GM12878 (cell line): ENCODE data around the gene VCL. TPM values are rescaled to one million over a fixed set of nuclear protein-coding genes. Genes with fewer than 3 reads are reported as not detected.

Experiments used
- BHLHE40 ChIP-seq, 2 experiments: fragments of 450-650 bp in 1 of 2; IDR thresholded peaks; 2 replicates each; pipeline ENCODE4 v1.6.1; 2011 to 2017; ENCODE audit warnings: low read depth in 2 of 2, borderline replicate concordance in 1 of 2, improper control_type of control experiment in 1 of 2, low read length in 1 of 2, mild to moderate bottlenecking in 1 of 2
- EGR1 ChIP-seq, 2 experiments: IDR thresholded peaks; 1 replicate in 1 of 2; 2 replicates in 1 of 2; pipeline ENCODE4 v1.6.1; 2011 to 2012; ENCODE audit warnings: low read depth in 2 of 2, low read length in 2 of 2, borderline replicate concordance in 1 of 2, mild to moderate bottlenecking in 1 of 2, moderate library complexity in 1 of 2
- HDGF ChIP-seq: fragments of 450-650 bp; IDR thresholded peaks from 2 replicates; pipeline ENCODE4 v1.6.1; 2016; ENCODE audit warnings: antibody characterized with exemption
- JUNB ChIP-seq: IDR thresholded peaks from 2 replicates; pipeline ENCODE4 v1.6.1; 2016; ENCODE audit warnings: antibody characterized with exemption, mild to moderate bottlenecking
- KLF5 ChIP-seq: fragments of 450-650 bp; IDR thresholded peaks from 2 replicates; pipeline ENCODE4 v1.6.1; 2014; ENCODE audit warnings: mild to moderate bottlenecking; ENCODE audit not compliant: partially characterized antibody
- MTA2 ChIP-seq: fragments of 450-650 bp; IDR thresholded peaks from 2 replicates; pipeline ENCODE4 v1.6.1; 2016; ENCODE audit warnings: low read depth, mild to moderate bottlenecking, moderate library complexity
- NFXL1 ChIP-seq: fragments of 450-650 bp; IDR thresholded peaks from 2 replicates; pipeline ENCODE4 v1.6.1; 2017; ENCODE audit warnings: antibody characterized with exemption, mild to moderate bottlenecking, borderline replicate concordance
- NFYB ChIP-seq: IDR thresholded peaks from 2 replicates; pipeline ENCODE4 v1.6.1; 2011; ENCODE audit warnings: low read depth, mild to moderate bottlenecking, low read length, improper control_type of control experiment, moderate library complexity; ENCODE audit not compliant: insufficient read depth
- NR2C2 ChIP-seq: IDR thresholded peaks from 2 replicates; pipeline ENCODE4 v1.6.1; 2011; ENCODE audit warnings: borderline replicate concordance, low read depth; ENCODE audit not compliant: control insufficient read depth, insufficient read length
- POLR2A ChIP-seq: IDR thresholded peaks from 2 replicates; pipeline ENCODE4 v1.6.1; 2011; ENCODE audit warnings: low read depth, mild to moderate bottlenecking, low read length
- POU2F2 ChIP-seq: IDR thresholded peaks from 3 replicates; pipeline ENCODE4 v1.6.1; 2011; ENCODE audit warnings: low read depth, mild to moderate bottlenecking, low read length, borderline replicate concordance
- RELA ChIP-seq: fragments of 450-650 bp; IDR thresholded peaks from 2 replicates; pipeline ENCODE4 v1.8.0; 2014; ENCODE audit warnings: borderline replicate concordance; ENCODE audit not compliant: partially characterized antibody
- REST ChIP-seq: IDR thresholded peaks from 2 replicates; pipeline ENCODE4 v1.6.1; 2012; ENCODE audit warnings: mild to moderate bottlenecking, low read depth, low read length
- SMARCA5 ChIP-seq: fragments of 450-650 bp; IDR thresholded peaks from 2 replicates; pipeline ENCODE4 v1.6.1; 2017; ENCODE audit warnings: mild to moderate bottlenecking
- SPI1 ChIP-seq: IDR thresholded peaks from 2 replicates; pipeline ENCODE4 v1.6.1; 2011; ENCODE audit warnings: low read depth, mild to moderate bottlenecking, low read length, moderate library complexity, borderline replicate concordance; ENCODE audit not compliant: insufficient read depth
- SREBF1 ChIP-seq: IDR thresholded peaks from 2 replicates; pipeline ENCODE4 v1.6.1; 2012; ENCODE audit warnings: mild to moderate bottlenecking, low read length
- STAT3 ChIP-seq: IDR thresholded peaks from 2 replicates; pipeline ENCODE4 v1.6.1; 2011; ENCODE audit warnings: low read depth, low read length, improper control_type of control experiment
- TAF1 ChIP-seq: IDR thresholded peaks from 2 replicates; pipeline ENCODE4 v1.6.1; 2011; ENCODE audit warnings: mild to moderate bottlenecking, low read depth, low read length, borderline replicate concordance
- ZNF207 ChIP-seq: fragments of 450-650 bp; IDR thresholded peaks from 2 replicates; pipeline ENCODE4 v1.6.1; 2014; ENCODE audit warnings: antibody characterized with exemption, mild to moderate bottlenecking, borderline replicate concordance
- ZNF274 ChIP-seq: IDR thresholded peaks from one replicate; pipeline ENCODE4 v1.8.0; 2011; ENCODE audit not compliant: insufficient read length, insufficient read depth
- ZSCAN29 ChIP-seq: fragments of 450-650 bp; IDR thresholded peaks from 2 replicates; pipeline ENCODE4 v1.6.1; 2017; ENCODE audit warnings: mild to moderate bottlenecking, moderate library complexity
- polyA plus RNA-seq, 11 experiments: library from polyadenylated mRNA; depleted of rRNA in 4 of 11; unstranded in 6 of 11; stranded (reverse) in 5 of 11; fragments of >200 nt; fragmentation: Nextera tagmentation in 4 of 11; fragmentation: Illumina TruSeq in 1 of 11; extraction: Ambion mirVana in 4 of 11; extraction: Trizol in 1 of 11; gene quantifications; 1 replicate in 1 of 11; 2 replicates in 10 of 11; pipeline versions ENCODE4 v1.2.1 to v1.2.3, GENCODE V29; 2011 to 2016; ENCODE audit warnings: inconsistent platforms in 2 of 11, missing spikeins in 2 of 11, low read depth in 1 of 11
- total RNA-seq, 4 experiments: library from RNA; depleted of rRNA in 3 of 4; stranded (reverse); fragments of >200 nt in 3 of 4; fragmentation: Illumina TruSeq in 1 of 4; extraction: Trizol in 1 of 4; gene quantifications; 2 replicates each; pipeline versions ENCODE4 v1.2.1 to v1.2.3, GENCODE V29; 2013 to 2021
- TF ChIP-seq, protein P1 (sequence below): fragments of 450-650 bp; IDR thresholded peaks from 2 replicates; pipeline ENCODE4 v1.6.1; 2017; ENCODE audit warnings: mild to moderate bottlenecking, moderate library complexity
- TF ChIP-seq, protein P2 (sequence below): IDR thresholded peaks from 2 replicates; pipeline ENCODE4 v1.6.1; 2011; ENCODE audit warnings: low read depth, low read length, improper control_type of control experiment, borderline replicate concordance

VCL gene
- total and polyA plus RNA-seq, 10 of the 15 experiments (the other 5 are each of a cell fraction or from before 2014, with no cell fraction given) = 6.7 to 54.6 (median 24.3) TPM

GRCh38 chr10:74008212-74008731 lies 10.4 kb downstream of the VCL start (continued):
- TF ChIP-seq, protein P1, sequence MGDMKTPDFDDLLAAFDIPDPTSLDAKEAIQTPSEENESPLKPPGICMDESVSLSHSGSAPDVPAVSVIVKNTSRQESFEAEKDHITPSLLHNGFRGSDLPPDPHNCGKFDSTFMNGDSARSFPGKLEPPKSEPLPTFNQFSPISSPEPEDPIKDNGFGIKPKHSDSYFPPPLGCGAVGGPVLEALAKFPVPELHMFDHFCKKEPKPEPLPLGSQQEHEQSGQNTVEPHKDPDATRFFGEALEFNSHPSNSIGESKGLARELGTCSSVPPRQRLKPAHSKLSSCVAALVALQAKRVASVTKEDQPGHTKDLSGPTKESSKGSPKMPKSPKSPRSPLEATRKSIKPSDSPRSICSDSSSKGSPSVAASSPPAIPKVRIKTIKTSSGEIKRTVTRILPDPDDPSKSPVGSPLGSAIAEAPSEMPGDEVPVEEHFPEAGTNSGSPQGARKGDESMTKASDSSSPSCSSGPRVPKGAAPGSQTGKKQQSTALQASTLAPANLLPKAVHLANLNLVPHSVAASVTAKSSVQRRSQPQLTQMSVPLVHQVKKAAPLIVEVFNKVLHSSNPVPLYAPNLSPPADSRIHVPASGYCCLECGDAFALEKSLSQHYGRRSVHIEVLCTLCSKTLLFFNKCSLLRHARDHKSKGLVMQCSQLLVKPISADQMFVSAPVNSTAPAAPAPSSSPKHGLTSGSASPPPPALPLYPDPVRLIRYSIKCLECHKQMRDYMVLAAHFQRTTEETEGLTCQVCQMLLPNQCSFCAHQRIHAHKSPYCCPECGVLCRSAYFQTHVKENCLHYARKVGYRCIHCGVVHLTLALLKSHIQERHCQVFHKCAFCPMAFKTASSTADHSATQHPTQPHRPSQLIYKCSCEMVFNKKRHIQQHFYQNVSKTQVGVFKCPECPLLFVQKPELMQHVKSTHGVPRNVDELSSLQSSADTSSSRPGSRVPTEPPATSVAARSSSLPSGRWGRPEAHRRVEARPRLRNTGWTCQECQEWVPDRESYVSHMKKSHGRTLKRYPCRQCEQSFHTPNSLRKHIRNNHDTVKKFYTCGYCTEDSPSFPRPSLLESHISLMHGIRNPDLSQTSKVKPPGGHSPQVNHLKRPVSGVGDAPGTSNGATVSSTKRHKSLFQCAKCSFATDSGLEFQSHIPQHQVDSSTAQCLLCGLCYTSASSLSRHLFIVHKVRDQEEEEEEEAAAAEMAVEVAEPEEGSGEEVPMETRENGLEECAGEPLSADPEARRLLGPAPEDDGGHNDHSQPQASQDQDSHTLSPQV = no peak
- no peak for TF ChIP-seq ZNF274
- TF ChIP-seq, protein P2, sequence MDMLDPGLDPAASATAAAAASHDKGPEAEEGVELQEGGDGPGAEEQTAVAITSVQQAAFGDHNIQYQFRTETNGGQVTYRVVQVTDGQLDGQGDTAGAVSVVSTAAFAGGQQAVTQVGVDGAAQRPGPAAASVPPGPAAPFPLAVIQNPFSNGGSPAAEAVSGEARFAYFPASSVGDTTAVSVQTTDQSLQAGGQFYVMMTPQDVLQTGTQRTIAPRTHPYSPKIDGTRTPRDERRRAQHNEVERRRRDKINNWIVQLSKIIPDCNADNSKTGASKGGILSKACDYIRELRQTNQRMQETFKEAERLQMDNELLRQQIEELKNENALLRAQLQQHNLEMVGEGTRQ = no peak
- no peak; the same call in 1 of the 2 replicates for TF ChIP-seq SREBF1
- TF ChIP-seq ZNF207 = no peak
- TF ChIP-seq EGR1 (IDR thresholded peaks at IDR 0.05; ENCODE audit: borderline replicate concordance in 1 of 2, low read depth in 2 of 2, low read length in 2 of 2) = no peak
- 0 out of 2 replicates have a peak, but pooled peaks have one; percentile 41 for TF ChIP-seq STAT3
- no peak for TF ChIP-seq NFYB
- no peak for TF ChIP-seq NR2C2
- no peak for TF ChIP-seq KLF5
- no peak for TF ChIP-seq HDGF
- TF ChIP-seq REST = no peak
- no peak for TF ChIP-seq SMARCA5
- peak; percentile 80; the same call in 1 of the 3 replicates for TF ChIP-seq POU2F2
- no peak for TF ChIP-seq POLR2A
- TF ChIP-seq SPI1 = no peak
- TF ChIP-seq TAF1 = no peak
- no peak for TF ChIP-seq BHLHE40 (IDR thresholded peaks at IDR 0.05; ENCODE audit: borderline replicate concordance in 1 of 2, low read depth in 2 of 2, low read length in 1 of 2)
- no peak for TF ChIP-seq ZSCAN29
- no peak for TF ChIP-seq NFXL1
- peak; percentile 89 for TF ChIP-seq JUNB
- TF ChIP-seq RELA = no peak
- TF ChIP-seq MTA2 = no peak
